GM23248 (cell line): Measurements from ENCODE around the gene INHA. TPM values are rescaled to one million over a fixed set of nuclear protein-coding genes. Genes with fewer than 3 reads are reported as not detected.
A peak's percentile ranks its signal among the peaks of the same experiment; 100 is the strongest.

ENCODE experiments used
- DNase-seq: peaks from one replicate; pipeline ENCODE4 v3.0.0-alpha.2; 2015
- H2AFZ ChIP-seq: fragments of 200-600 bp; sonication (generic); 2 replicates; pipeline ENCODE4 v1.6.1; 2016; ENCODE audit warnings: antibody characterized with exemption
- H3F3A ChIP-seq: fragments of 200-600 bp; sonication (generic); 2 replicates; pipeline ENCODE4 v1.6.1; 2016; ENCODE audit warnings: mild to moderate bottlenecking, antibody characterized with exemption, mixed run types; ENCODE audit not compliant: insufficient read depth
- H3K27ac ChIP-seq: fragments of 200-600 bp; sonication (generic); 2 replicates; pipeline ENCODE4 v1.5.1; 2016; ENCODE audit warnings: mild to moderate bottlenecking
- H3K27me3 ChIP-seq: fragments of 200-600 bp; sonication (generic); replicated peaks from 2 replicates; pipeline ENCODE4 v1.6.1; 2016; ENCODE audit warnings: mild to moderate bottlenecking; ENCODE audit not compliant: insufficient read depth
- H3K36me3 ChIP-seq: fragments of 200-600 bp; sonication (generic); 2 replicates; pipeline ENCODE4 v1.6.1; 2016; ENCODE audit warnings: low read depth, mild to moderate bottlenecking
- H3K4me1 ChIP-seq: fragments of 200-600 bp; sonication (generic); 2 replicates; pipeline ENCODE4 v1.6.1; 2016; ENCODE audit warnings: mild to moderate bottlenecking; ENCODE audit not compliant: insufficient read depth
- H3K4me2 ChIP-seq: fragments of 200-600 bp; sonication (generic); one replicate; pipeline ENCODE4 v1.6.1; 2016; ENCODE audit warnings: mild to moderate bottlenecking; ENCODE audit not compliant: unreplicated experiment
- H3K4me3 ChIP-seq: fragments of 200-600 bp; sonication (generic); 2 replicates; pipeline ENCODE4 v1.5.1; 2016; ENCODE audit warnings: mild to moderate bottlenecking
- H3K79me2 ChIP-seq: fragments of 200-600 bp; sonication (generic); 2 replicates; pipeline ENCODE4 v1.6.1; 2016; ENCODE audit warnings: mild to moderate bottlenecking; ENCODE audit not compliant: insufficient read depth
- H3K9ac ChIP-seq: fragments of 200-600 bp; sonication (generic); 2 replicates; pipeline ENCODE4 v1.6.1; 2016; ENCODE audit warnings: mild to moderate bottlenecking
- H3K9me2 ChIP-seq: fragments of 200-600 bp; sonication (generic); 2 replicates; pipeline ENCODE4 v1.6.1; 2016; ENCODE audit warnings: mixed run types, mild to moderate bottlenecking, moderate library complexity; ENCODE audit not compliant: insufficient read depth
- H3K9me3 ChIP-seq: fragments of 200-600 bp; sonication (generic); one replicate; pipeline ENCODE4 v1.6.1; 2017; ENCODE audit warnings: low read depth
- H4K20me1 ChIP-seq: fragments of 200-600 bp; sonication (generic); 2 replicates; pipeline ENCODE4 v1.6.0; 2016; ENCODE audit not compliant: insufficient read depth
- EZH2 ChIP-seq: fragments of 200-600 bp; sonication (generic); IDR thresholded peaks from 2 replicates; pipeline ENCODE4 v1.6.1; 2018; ENCODE audit warnings: antibody characterized with exemption, mild to moderate bottlenecking; ENCODE audit not compliant: insufficient read depth, poor library complexity, severe bottlenecking
- EZH2phosphoT487 ChIP-seq: fragments of 200-600 bp; sonication (generic); IDR thresholded peaks from 2 replicates; pipeline ENCODE4 v1.6.1; 2018; ENCODE audit warnings: antibody characterized with exemption, moderate library complexity, mild to moderate bottlenecking, low read depth; ENCODE audit not compliant: insufficient read depth
- WGBS, 2 experiments: methylation state at CpG; one replicate each; pipeline ENCODE4 v1.1.6; 2015 to 2017; ENCODE audit warnings: low lambda C conversion rate in 2 of 2, low coverage in 1 of 2; ENCODE audit errors: missing lambda C conversion rate in 2 of 2; 5-methylcytosine and 5-hydroxymethylcytosine counted together
- in situ Hi-C: fragments of 300-500 bp; cut with MboI; formaldehyde crosslinking; loops from 2 replicates; pipeline ENCODE4 v1.15.0; 2020
- polyA plus RNA-seq: library from polyadenylated mRNA; unstranded; fragments of >200 nt; fragmentation: Nextera tagmentation; extraction: Ambion mirVana; gene quantifications from 2 replicates; pipeline ENCODE4 v1.2.1, GENCODE V29; 2016
- total RNA-seq: library from RNA; depleted of rRNA; stranded (reverse); fragments of >200 nt; shearing (Covaris generic); gene quantifications from 2 replicates; pipeline ENCODE4 v1.2.3, GENCODE V29; 2014

The INHA gene
- total and polyA plus RNA-seq, 2 experiments from 2014 or later = 0.11 to 0.36 TPM

GRCh38 chr2:219578811-219579613 lies 6.9 kb downstream of the INHA start:
- in situ Hi-C loops = no loop called here
- Histone ChIP-seq H3K27ac (no peak overlapping the region), H3K9ac (no peak overlapping the region), H3K4me1 (no peaks in the 10 kb centered on the region), H3K9me2 (no peaks in the 10 kb centered on the region), H3K79me2 (no peaks in the 10 kb centered on the region), H3K4me2 (no peak overlapping the region), H3K36me3 (no peaks in the 10 kb centered on the region), H3K4me3 (no peak overlapping the region), H2AFZ (no peak overlapping the region), H3K9me3 (no peaks in the 10 kb centered on the region), H3K27me3 (no peaks in the 10 kb centered on the region), H3F3A (no peaks in the 10 kb centered on the region), H4K20me1 (no peaks in the 10 kb centered on the region)
- TF ChIP-seq EZH2 (no peak), EZH2phosphoT487 (no peak)
- WGBS, 2 experiments = 67 to 70% methylated on average over 8 of the region's 8 CpGs
- peak; percentile 48 for DNase-seq

GRCh38 chr2:219581346-219581745 lies 9.2 kb downstream of the INHA start:
- no peaks in the 10 kb centered on the region for H3K9me3 ChIP-seq
- H3K9me2 ChIP-seq = no peaks in the 10 kb centered on the region
- H3K36me3 ChIP-seq = no peaks in the 10 kb centered on the region
- no peak overlapping the region for H2AFZ ChIP-seq
- H3K79me2 ChIP-seq = no peaks in the 10 kb centered on the region
- no peak overlapping the region for H3K4me3 ChIP-seq
- WGBS, 2 experiments = 37 to 42% methylated on average over 2 of the region's 2 CpGs
- no peak for TF ChIP-seq EZH2phosphoT487
- no peak for TF ChIP-seq EZH2
- H3K4me1 ChIP-seq = no peaks in the 10 kb centered on the region
- H3K4me2 ChIP-seq = no peak overlapping the region
- H3K27ac ChIP-seq = no peak overlapping the region
- no peaks in the 10 kb centered on the region for H3F3A ChIP-seq
- in situ Hi-C loops = no loop called here
- H3K9ac ChIP-seq = no peak overlapping the region
- no peak for DNase-seq
- no peaks in the 10 kb centered on the region for H3K27me3 ChIP-seq
- H4K20me1 ChIP-seq = no peaks in the 10 kb centered on the region

GRCh38 chr2:219591091-219591490 lies 19.0 kb downstream of the INHA start:
- Histone ChIP-seq H3K79me2 (no peaks in the 10 kb centered on the region), H3F3A (peaks cover 3% of the 10 kb centered on the region; the same call in 1 of the 2 replicates), H3K4me2 (no peak overlapping the region), H3K27ac (no peak overlapping the region), H3K4me1 (no peaks in the 10 kb centered on the region), H2AFZ (no peak overlapping the region), H3K27me3 (no peaks in the 10 kb centered on the region), H3K4me3 (no peak overlapping the region), H3K9ac (no peak overlapping the region), H3K9me3 (no peaks in the 10 kb centered on the region), H4K20me1 (no peaks in the 10 kb centered on the region), H3K36me3 (no peaks in the 10 kb centered on the region), H3K9me2 (no peaks in the 10 kb centered on the region)
- WGBS, 2 experiments = 40 to 53% methylated on average over 4 of the region's 4 CpGs
- no peak for DNase-seq
- TF ChIP-seq EZH2 (no peak), EZH2phosphoT487 (no peak)
- in situ Hi-C loops = no loop called here

- H3K27ac ChIP-seq = no peak overlapping the region
- H3K4me2 ChIP-seq = no peak overlapping the region
- H3K79me2 ChIP-seq = no peaks in the 10 kb centered on the region
- no peaks in the 10 kb centered on the region for H4K20me1 ChIP-seq
- no peak overlapping the region for H3K9ac ChIP-seq
- no peaks in the 10 kb centered on the region for H3K27me3 ChIP-seq
- no peak overlapping the region for H2AFZ ChIP-seq
- H3K9me2 ChIP-seq = no peaks in the 10 kb centered on the region
- DNase-seq = no peak
- H3K4me1 ChIP-seq = peaks cover 6% of the 10 kb centered on the region
- H3K36me3 ChIP-seq = no peaks in the 10 kb centered on the region
- in situ Hi-C loops = no loop called here
- H3K4me3 ChIP-seq = no peak overlapping the region
- TF ChIP-seq EZH2phosphoT487 (no peak), EZH2 (no peak)
- peaks cover 16% of the 10 kb centered on the region for H3F3A ChIP-seq
- H3K9me3 ChIP-seq = no peaks in the 10 kb centered on the region
- 45 to 52% methylated on average over 6 of the region's 6 CpGs for WGBS, 2 experiments
Observed at GRCh38 chr2:219592736-219593135, 20.6 kb downstream of the INHA start.
